Immature natural killer cell (primary cell): ENCODE measurements around the gene OXCT1. TPM values are rescaled to one million over a fixed set of nuclear protein-coding genes. Genes with fewer than 3 reads are reported as not detected.
A peak's percentile ranks its signal among the peaks of the same experiment; 100 is the strongest.
"Not testable (repeated sequence)": the region's sequence is repeated elsewhere in the genome, so short reads cannot be mapped to it uniquely, and the experiment has no call there.

Source experiments
- DNase-seq, 3 donors: peaks; one replicate each; pipeline ENCODE4 v3.0.0; 2022; ENCODE audit warnings: mixed read lengths in 1 of 3
- H3K27ac Mint-ChIP-seq, 6 donors: one replicate each; pipeline ENCODE4 v1.8.0; 2020; ENCODE audit warnings: mixed read lengths in 6 of 6, mild to moderate bottlenecking in 5 of 6, inconsistent platforms in 4 of 6, moderate library complexity in 3 of 6
- H3K27me3 Mint-ChIP-seq, 3 donors: one replicate each; pipeline ENCODE4 v1.8.0; 2020 to 2021; ENCODE audit warnings: low read depth in 3 of 3, mild to moderate bottlenecking in 3 of 3, mixed read lengths in 3 of 3, moderate library complexity in 3 of 3, inconsistent platforms in 1 of 3
- H3K36me3 Mint-ChIP-seq, 3 donors: one replicate each; pipeline ENCODE4 v1.8.0; 2020; ENCODE audit warnings: mixed read lengths in 3 of 3, inconsistent platforms in 2 of 3, mild to moderate bottlenecking in 2 of 3
- H3K4me1 Mint-ChIP-seq, 2 donors: one replicate each; pipeline ENCODE4 v1.8.0; 2020; ENCODE audit warnings: inconsistent platforms in 2 of 2, mild to moderate bottlenecking in 2 of 2, mixed read lengths in 2 of 2, moderate library complexity in 1 of 2
- H3K4me3 Mint-ChIP-seq, 5 donors: one replicate each; pipeline ENCODE4 v1.8.0; 2020; ENCODE audit warnings: mild to moderate bottlenecking in 5 of 5, mixed read lengths in 5 of 5, inconsistent platforms in 3 of 5, moderate library complexity in 3 of 5
- H3K9me3 Mint-ChIP-seq, 6 donors: one replicate each; pipeline ENCODE4 v1.8.0; 2020; ENCODE audit warnings: mild to moderate bottlenecking in 6 of 6, mixed read lengths in 6 of 6, inconsistent platforms in 4 of 6, moderate library complexity in 3 of 6
- polyA plus RNA-seq, 3 donors: library from polyadenylated mRNA; unstranded; fragments of 300-500 nt; fragmentation: Illumina TruSeq; gene quantifications; one replicate each; pipeline ENCODE4 v1.2.3, GENCODE V29; 2021

The OXCT1 gene
- polyA plus RNA-seq, 3 donors from 2014 or later: 16.6 to 25.3 (median 17.5) TPM

DNA sequence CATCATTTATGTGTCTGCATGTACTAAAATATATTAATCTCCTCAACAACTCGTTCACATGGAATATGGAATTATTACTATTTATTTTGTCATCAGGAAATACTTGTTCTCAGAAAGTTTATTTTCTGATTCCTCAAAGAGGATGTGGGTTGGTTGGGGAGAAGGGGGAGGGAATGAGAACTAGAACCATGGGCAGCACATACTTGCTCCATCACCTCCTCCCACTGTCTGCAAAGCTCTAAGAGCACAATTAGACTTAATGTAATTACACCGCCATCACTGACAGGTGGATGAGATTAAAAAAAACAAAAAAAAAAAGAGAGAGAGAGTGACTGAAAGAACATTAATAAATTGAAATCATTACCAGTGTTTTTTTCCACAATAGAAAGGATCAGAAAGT, 98.2 kb downstream of the OXCT1 start:
- Mint-ChIP-seq H3K27ac (peak overlapping the region in 2 of 6 donors; percentile 18 to 51), H3K27me3 (peaks cover 0 to 1% (median 0%) of the 10 kb centered on the region in 3 donors), H3K4me1 (peaks cover 12 to 19% of the 10 kb centered on the region in 2 donors), H3K4me3 (no peak overlapping the region), H3K9me3 (no peaks in the 10 kb centered on the region), H3K36me3 (peaks cover 0 to 10% (median 0%) of the 10 kb centered on the region in 3 donors)
- no peak for DNase-seq

DNA sequence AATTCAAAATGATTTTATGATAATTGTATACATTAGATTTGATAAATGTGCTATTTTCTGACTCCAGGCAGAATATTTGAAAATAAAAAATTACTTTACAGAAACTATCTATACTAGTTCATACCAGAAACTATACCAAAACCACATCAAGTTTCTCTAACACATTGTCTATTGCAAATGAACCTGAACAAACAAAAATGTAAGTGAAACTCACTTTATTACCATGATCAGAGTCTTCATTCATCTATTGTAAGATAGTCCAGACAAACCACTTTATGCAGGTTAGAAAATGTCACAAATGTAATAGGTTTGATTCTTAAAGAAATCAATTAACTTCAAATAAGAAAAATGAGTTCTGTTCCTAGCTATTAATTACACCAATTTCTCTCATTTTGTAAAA, 99.4 kb downstream of the OXCT1 start:
- Mint-ChIP-seq H3K27me3 (peaks cover 0 to 1% (median 0%) of the 10 kb centered on the region in 3 donors), H3K4me3 (no peak overlapping the region), H3K36me3 (peaks cover 0 to 10% (median 0%) of the 10 kb centered on the region in 3 donors), H3K9me3 (no peaks in the 10 kb centered on the region), H3K4me1 (peaks cover 12 to 19% of the 10 kb centered on the region in 2 donors), H3K27ac (no peak overlapping the region)
- no peak for DNase-seq

DNA sequence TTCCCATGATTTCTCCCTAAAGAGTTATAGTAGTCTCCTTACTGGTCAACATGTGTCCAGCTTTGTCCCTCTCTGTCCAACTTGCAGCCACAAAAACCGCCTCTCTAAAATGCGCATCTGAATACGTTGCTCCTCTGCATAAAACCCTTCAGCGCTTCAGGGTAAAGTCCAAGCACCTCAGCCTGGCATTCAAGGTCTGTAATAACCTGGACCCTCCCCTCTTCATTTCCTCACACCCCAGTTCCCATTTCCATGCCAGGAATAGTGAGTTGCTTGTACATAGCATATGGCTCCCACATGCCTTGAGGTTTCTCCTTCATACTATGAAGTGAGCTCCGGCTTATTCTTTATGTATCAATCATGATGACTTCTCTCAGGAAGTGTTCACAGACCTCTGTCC, 101.5 kb downstream of the OXCT1 start:
- H3K9me3 Mint-ChIP-seq: no peaks in the 10 kb centered on the region
- no peak overlapping the region for H3K27ac Mint-ChIP-seq
- H3K4me1 Mint-ChIP-seq: peaks cover 12 to 19% of the 10 kb centered on the region in 2 donors
- DNase-seq: no peak
- peaks cover 0 to 1% (median 0%) of the 10 kb centered on the region in 3 donors for H3K27me3 Mint-ChIP-seq
- peaks cover 0 to 5% (median 0%) of the 10 kb centered on the region in 3 donors for H3K36me3 Mint-ChIP-seq
- no peak overlapping the region for H3K4me3 Mint-ChIP-seq

DNA sequence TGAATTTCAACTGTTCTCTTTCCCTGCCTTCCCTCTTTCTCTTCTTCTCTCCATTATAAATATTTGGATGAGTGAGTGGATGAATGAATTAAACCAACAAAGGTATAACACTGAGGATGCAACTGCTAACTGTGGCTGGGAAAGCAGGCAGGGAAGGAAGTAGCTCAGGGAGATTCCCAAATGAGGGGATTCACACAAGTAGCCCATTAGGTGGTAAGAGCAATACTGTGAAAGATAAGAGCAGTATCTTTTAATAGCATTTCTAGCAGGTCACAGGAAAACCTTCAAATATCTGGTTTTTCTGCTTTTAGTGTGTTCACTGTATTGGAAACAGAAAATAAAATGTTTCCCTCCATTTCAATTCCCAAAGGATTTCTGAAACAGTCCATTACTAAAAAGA, 105.6 kb downstream of the OXCT1 start:
- no peaks in the 10 kb centered on the region for H3K4me1 Mint-ChIP-seq
- no peak for DNase-seq
- H3K36me3 Mint-ChIP-seq: peaks cover 5 to 18% (median 9%) of the 10 kb centered on the region in 3 donors
- H3K27me3 Mint-ChIP-seq: no peaks in the 10 kb centered on the region
- no peak overlapping the region for H3K27ac Mint-ChIP-seq
- H3K9me3 Mint-ChIP-seq: no peaks in the 10 kb centered on the region
- no peak overlapping the region for H3K4me3 Mint-ChIP-seq

DNA sequence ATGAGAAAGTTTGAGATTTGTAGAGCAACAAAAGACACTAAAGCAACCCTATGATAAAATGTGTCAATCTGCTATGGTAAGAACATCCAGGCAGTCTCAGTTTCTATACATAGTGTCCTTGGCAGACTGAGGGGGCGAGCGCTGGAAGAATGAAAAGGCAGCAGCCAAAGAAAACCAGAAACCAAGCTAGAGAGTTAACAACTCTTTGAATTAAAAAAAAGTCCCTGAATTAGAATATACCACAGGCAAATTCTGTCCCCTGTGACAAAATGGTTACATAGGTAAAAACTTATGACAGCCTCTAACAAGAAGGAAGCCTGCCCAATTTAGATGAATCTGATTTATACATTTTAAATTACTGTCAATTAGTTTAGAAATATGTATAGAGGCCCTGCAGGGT, 106.7 kb downstream of the OXCT1 start:
- no peak for DNase-seq
- no peaks in the 10 kb centered on the region for H3K9me3 Mint-ChIP-seq
- peaks cover 5 to 28% (median 9%) of the 10 kb centered on the region in 3 donors for H3K36me3 Mint-ChIP-seq
- no peaks in the 10 kb centered on the region for H3K4me1 Mint-ChIP-seq
- H3K4me3 Mint-ChIP-seq: no peak overlapping the region
- H3K27me3 Mint-ChIP-seq: no peaks in the 10 kb centered on the region
- H3K27ac Mint-ChIP-seq: no peak overlapping the region

DNA sequence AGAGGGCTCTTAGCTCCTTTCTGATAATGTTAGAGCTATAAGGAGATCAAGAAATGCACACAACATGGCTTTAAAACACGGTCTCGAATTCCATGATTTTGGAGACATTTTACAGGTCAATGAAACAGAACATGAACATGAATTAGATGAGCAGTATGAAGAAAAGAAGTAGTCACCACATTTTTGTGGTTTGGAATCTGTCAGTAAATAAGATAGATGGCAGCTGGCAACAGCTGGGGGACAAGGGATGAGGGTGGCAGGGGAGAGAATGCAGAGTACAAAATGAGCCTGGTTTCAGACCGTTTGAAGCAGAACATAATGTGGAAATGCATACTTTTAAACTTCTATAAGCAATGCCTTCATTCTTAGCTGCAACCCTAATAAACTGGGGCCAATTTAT, 107.1 kb downstream of the OXCT1 start:
- Mint-ChIP-seq H3K27me3 (no peaks in the 10 kb centered on the region), H3K4me1 (no peaks in the 10 kb centered on the region), H3K9me3 (no peaks in the 10 kb centered on the region), H3K4me3 (no peak overlapping the region), H3K36me3 (peaks cover 5 to 32% (median 11%) of the 10 kb centered on the region in 3 donors), H3K27ac (no peak overlapping the region)
- no peak for DNase-seq

DNA sequence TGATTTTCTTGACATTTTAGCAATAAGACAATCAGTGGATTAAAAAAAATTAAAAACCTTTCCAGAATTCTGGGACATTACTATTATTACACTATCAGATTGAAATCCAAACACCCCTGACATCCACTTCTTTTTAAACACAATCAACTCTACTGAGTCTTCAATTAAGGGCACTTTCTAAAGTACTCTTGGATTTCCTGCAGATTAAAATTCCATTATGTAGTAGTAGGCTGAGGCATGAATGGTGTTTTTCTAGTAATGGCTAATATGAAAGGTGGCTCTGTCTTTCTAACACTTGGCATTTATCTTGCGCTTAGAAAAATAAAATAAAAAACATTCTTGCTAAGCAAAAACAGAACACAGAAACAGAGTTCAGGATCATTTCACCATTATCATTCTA, 107.8 kb downstream of the OXCT1 start:
- no peaks in the 10 kb centered on the region for H3K4me1 Mint-ChIP-seq
- H3K27me3 Mint-ChIP-seq: no peaks in the 10 kb centered on the region
- H3K9me3 Mint-ChIP-seq: no peaks in the 10 kb centered on the region
- no peak overlapping the region for H3K4me3 Mint-ChIP-seq
- no peak overlapping the region for H3K27ac Mint-ChIP-seq
- DNase-seq: no peak
- peaks cover 10 to 39% (median 16%) of the 10 kb centered on the region in 3 donors for H3K36me3 Mint-ChIP-seq

DNA sequence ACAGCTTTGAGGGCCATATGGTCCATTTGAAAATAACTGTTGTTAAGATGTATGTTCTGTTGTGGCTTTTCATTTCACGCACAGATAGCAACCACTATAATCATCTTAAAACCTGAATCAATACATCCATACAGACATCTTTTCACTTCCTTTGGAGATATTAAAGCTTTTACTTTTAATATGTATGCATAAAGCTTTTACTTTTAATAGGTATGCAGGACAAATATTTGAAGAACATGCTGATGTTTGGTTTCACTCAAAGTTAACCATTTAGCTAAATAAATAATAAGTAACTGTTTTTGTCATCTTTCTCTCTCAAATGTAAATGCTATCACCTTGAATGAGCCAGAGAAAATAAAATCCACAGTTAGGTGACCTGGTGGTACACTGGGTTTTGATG, 108.6 kb downstream of the OXCT1 start:
- Mint-ChIP-seq H3K36me3 (peaks cover 15 to 45% (median 20%) of the 10 kb centered on the region in 3 donors), H3K9me3 (no peaks in the 10 kb centered on the region), H3K27ac (no peak overlapping the region), H3K4me3 (no peak overlapping the region), H3K27me3 (no peaks in the 10 kb centered on the region), H3K4me1 (no peaks in the 10 kb centered on the region)
- DNase-seq: no peak

DNA sequence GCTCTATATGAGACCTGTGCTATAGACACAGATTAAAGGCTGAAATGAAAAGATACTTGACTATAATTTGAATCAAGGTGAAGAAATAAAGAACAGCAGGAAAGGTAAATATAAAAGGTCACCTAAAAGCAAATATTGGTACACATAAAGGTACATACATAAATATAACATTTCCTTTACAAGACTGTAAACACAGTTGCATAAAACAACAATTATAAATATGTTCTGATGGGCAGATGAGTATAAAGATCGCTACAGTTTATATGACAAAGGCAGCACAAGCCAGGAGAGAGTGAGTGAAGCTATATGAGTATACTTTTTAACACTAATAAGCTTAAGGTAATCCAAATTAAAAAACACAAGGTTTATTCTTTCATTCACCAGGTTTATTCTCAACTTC, 114.5 kb downstream of the OXCT1 start:
- Mint-ChIP-seq H3K36me3 (peaks cover 14 to 41% (median 26%) of the 10 kb centered on the region in 3 donors), H3K9me3 (no peaks in the 10 kb centered on the region), H3K27me3 (no peaks in the 10 kb centered on the region), H3K4me3 (no peak overlapping the region), H3K27ac (peak overlapping the region in 1 of 6 donors; percentile 7), H3K4me1 (peaks cover 0 to 5% of the 10 kb centered on the region in 2 donors)
- DNase-seq: no peak

DNA sequence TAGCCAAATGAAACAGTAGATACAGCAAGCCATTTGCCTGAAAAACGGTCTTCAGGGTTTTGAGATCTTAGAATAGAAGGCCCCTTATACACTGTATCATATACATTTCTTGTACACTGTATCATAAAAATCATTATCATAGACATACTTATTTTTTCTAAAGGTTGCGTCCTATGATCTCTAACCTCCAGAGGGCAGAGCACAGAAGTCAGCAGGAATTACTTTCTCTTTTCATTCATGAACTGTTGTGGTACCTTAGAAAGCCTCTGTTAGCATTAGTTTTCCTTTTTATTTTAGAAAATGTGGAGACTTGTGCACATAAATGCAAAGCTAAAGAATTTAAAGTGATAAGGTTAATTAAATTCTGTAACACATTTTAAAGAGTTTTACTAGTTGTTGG, 115.4 kb downstream of the OXCT1 start:
- Mint-ChIP-seq H3K4me1 (peaks cover 0 to 5% of the 10 kb centered on the region in 2 donors), H3K9me3 (no peaks in the 10 kb centered on the region)

DNA sequence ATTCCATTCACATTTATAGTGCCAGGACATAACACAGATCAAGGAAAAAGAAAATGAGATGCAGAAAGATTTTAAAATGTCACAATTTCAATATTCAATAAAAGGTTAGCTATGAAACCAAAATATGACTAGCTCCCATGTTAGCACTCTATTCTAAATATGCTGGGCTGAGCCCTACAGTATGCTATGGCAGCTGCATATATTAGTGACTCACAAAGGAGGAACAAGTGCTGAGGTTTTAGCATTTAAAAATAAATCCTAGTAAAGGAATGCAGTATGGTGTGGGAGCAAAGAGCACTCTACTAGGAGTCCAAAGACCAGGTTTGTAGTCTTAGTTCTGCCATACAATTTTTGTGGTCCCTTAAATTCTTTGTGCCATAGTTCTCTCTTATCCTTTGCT, 118.4 kb downstream of the OXCT1 start:
- Mint-ChIP-seq H3K27ac (no peak overlapping the region), H3K27me3 (no peaks in the 10 kb centered on the region), H3K9me3 (no peaks in the 10 kb centered on the region), H3K36me3 (peaks cover 5 to 15% (median 14%) of the 10 kb centered on the region in 3 donors), H3K4me1 (peaks cover 0 to 5% of the 10 kb centered on the region in 2 donors), H3K4me3 (no peak overlapping the region)
- no peak for DNase-seq

More for the DNA sequence above, 115.4 kb downstream of the OXCT1 start:
- Mint-ChIP-seq H3K27me3 (no peaks in the 10 kb centered on the region), H3K36me3 (peaks cover 14 to 36% (median 26%) of the 10 kb centered on the region in 3 donors), H3K4me3 (no peak overlapping the region), H3K27ac (no peak overlapping the region)
- DNase-seq: no peak

DNA sequence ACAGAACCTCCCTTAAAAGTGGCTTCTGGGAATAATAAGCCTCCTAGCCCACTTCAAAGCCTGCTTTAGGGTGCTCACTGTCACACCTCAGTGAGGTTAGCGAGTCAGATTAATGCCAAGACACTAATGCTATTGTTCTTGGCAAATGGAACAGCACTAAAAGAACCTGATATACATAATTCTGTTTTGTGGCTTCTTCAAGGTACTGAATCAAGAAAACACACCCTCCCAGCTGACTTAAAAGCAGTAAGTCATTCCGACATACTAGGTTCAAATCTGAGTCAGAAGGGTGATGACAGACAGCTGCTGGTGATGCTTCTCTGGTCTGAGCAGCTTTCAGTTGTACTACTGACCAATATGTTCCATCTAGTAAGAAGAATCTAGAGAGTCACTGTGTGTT, 121.6 kb downstream of the OXCT1 start:
- peaks cover 0 to 2% (median 0%) of the 10 kb centered on the region in 6 donors for H3K9me3 Mint-ChIP-seq
- peaks cover 9 to 29% (median 25%) of the 10 kb centered on the region in 3 donors for H3K36me3 Mint-ChIP-seq
- H3K4me3 Mint-ChIP-seq: no peak overlapping the region
- no peaks in the 10 kb centered on the region for H3K4me1 Mint-ChIP-seq
- H3K27me3 Mint-ChIP-seq: peaks cover 0 to 3% (median 0%) of the 10 kb centered on the region in 3 donors
- H3K27ac Mint-ChIP-seq: no peak overlapping the region
- no peak for DNase-seq

DNA sequence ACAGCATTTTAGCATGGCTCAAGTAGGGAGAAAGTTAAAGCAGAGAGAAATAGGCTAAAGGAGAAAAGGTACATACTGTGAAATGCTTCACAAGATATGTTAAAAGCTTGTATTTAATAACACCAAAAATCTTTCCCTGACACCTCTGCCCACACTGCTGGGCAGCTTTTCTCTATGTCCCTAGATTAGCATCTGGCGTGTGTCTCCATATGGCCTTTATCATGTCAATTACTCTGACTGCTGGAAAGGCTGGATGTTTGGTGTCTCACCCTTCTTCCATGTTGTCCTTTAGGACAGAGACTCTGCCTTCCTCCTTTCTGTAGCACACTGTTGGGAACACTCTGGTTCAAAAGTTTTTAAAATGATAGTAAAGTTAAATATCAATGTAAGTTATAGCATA, 122.5 kb downstream of the OXCT1 start:
- H3K4me3 Mint-ChIP-seq: no peak overlapping the region
- no peaks in the 10 kb centered on the region for H3K4me1 Mint-ChIP-seq
- H3K27ac Mint-ChIP-seq: no peak overlapping the region
- no peak for DNase-seq
- peaks cover 9 to 22% (median 22%) of the 10 kb centered on the region in 3 donors for H3K36me3 Mint-ChIP-seq
- H3K27me3 Mint-ChIP-seq: peaks cover 0 to 3% (median 0%) of the 10 kb centered on the region in 3 donors
- H3K9me3 Mint-ChIP-seq: peaks cover 0 to 2% (median 0%) of the 10 kb centered on the region in 6 donors

DNA sequence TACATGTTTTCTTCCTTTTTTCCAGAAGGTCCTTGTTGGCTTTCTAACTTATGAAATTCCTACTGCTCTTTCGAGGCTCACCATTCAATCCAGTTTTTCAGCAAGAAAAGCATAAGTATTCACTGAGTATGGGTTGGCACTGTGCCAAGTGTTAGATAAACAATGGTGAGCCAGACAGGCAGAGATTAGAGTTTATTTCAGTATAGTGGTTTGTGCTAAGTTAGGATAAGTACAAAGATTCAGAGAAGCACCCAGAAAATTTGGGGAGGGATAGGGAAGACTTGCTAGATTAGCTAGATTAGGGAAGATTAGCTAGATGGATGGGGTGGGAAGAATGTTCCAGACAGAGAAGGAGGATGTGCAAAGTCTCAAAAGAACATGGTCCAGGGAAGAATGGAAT, 122.9 kb downstream of the OXCT1 start:
- Mint-ChIP-seq H3K4me3 (no peak overlapping the region), H3K27ac (no peak overlapping the region), H3K27me3 (peaks cover 0 to 3% (median 0%) of the 10 kb centered on the region in 3 donors), H3K9me3 (peaks cover 0 to 2% (median 0%) of the 10 kb centered on the region in 6 donors), H3K36me3 (peaks cover 9 to 22% (median 21%) of the 10 kb centered on the region in 3 donors), H3K4me1 (no peaks in the 10 kb centered on the region)
- DNase-seq: no peak

DNA sequence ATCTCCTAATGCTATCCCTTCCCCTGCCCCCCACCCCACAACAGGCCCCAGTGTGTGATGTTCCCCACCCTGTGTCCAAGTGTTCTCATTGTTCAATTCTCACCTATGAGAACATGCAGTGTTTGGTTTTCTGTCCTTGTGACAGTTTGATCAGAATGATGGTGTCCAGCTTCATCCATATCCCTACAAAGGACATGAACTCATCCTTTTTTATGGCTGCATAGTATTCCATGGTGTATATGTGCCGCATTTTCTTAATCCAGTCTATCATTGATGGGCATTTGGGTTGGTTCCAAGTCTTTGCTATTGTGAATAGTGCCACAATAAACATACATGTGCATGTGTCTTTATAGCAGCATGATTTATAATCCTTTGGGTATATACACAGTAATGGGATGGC, 127.6 kb downstream of the OXCT1 start:
- not testable (repeated sequence) for H3K4me1 Mint-ChIP-seq

More for the DNA sequence above, 127.6 kb downstream of the OXCT1 start:
- H3K36me3 Mint-ChIP-seq: peaks cover 30 to 43% (median 39%) of the 10 kb centered on the region in 3 donors
- H3K27ac Mint-ChIP-seq, H3K9me3 Mint-ChIP-seq, DNase-seq, H3K4me3 Mint-ChIP-seq, H3K27me3 Mint-ChIP-seq: not testable (repeated sequence)
